Kidney (tissue), 14 donors: ENCODE data around the gene RAB36. TPM values are rescaled to one million over a fixed set of nuclear protein-coding genes. Genes with fewer than 3 reads are reported as not detected.

Source experiments
- DNase-seq, 5 donors: peaks; one replicate each; pipeline ENCODE4 v3.0.0-alpha.2; 2013 to 2020
- FAIRE-seq: peaks from 2 replicates; lab custom pipeline; 2012; peaks lifted over from hg19 to GRCh38; lab: Jason Lieb, UNC
- H3K27ac ChIP-seq, 2 donors: one replicate each; pipeline ENCODE4 v1.7.0; 2013; ENCODE audit warnings: low read depth in 2 of 2, low read length in 2 of 2, inconsistent platforms in 1 of 2
- H3K27me3 ChIP-seq: one replicate; pipeline ENCODE4 v1.7.1; 2013; ENCODE audit warnings: low read length, inconsistent platforms; ENCODE audit not compliant: control insufficient read depth, insufficient read depth
- H3K36me3 ChIP-seq, 3 donors: one replicate each; pipeline versions ENCODE4 v1.7.0 to v1.7.1; 2013; ENCODE audit warnings: low read length in 3 of 3, control low read depth in 1 of 3, inconsistent platforms in 1 of 3; ENCODE audit not compliant: insufficient read depth in 3 of 3, control insufficient read depth in 2 of 3
- H3K4me1 ChIP-seq, 3 donors: one replicate each; pipeline versions ENCODE4 v1.7.0 to v1.7.1; 2013; ENCODE audit warnings: low read length in 3 of 3, inconsistent platforms in 1 of 3, low read depth in 1 of 3; ENCODE audit not compliant: control insufficient read depth in 2 of 3, insufficient read depth in 2 of 3
- H3K4me3 ChIP-seq, 3 donors: one replicate each; pipeline versions ENCODE4 v1.7.0 to v1.8.1; 2013; ENCODE audit warnings: low read length in 3 of 3, control low read depth in 1 of 3, inconsistent platforms in 1 of 3
- H3K9ac ChIP-seq, 3 donors: one replicate each; pipeline versions ENCODE4 v1.7.0 to v1.7.1; 2013; ENCODE audit warnings: low read length in 3 of 3, control low read depth in 1 of 3, inconsistent platforms in 1 of 3
- H3K9me3 ChIP-seq, 3 donors: one replicate each; pipeline versions ENCODE4 v1.7.0 to v1.7.1; 2013; ENCODE audit warnings: low read length in 3 of 3, control low read depth in 1 of 3, inconsistent platforms in 1 of 3; ENCODE audit not compliant: control insufficient read depth in 2 of 3, insufficient read depth in 1 of 3
- intact Hi-C: fragments of 100-400 bp; cut with DNase I; formaldehyde crosslinking; loops from one replicate; pipeline ENCODE4 v1.11.1; 2022
- polyA plus RNA-seq: library from polyadenylated mRNA; stranded (reverse); fragments of 350-450 nt; fragmentation: Illumina TruSeq; extraction: RNeasy Lipid Tissue Mini Kit (QIAGEN cat#74804); gene quantifications from one replicate; pipeline ENCODE4 v1.2.3, GENCODE V29; 2014; ENCODE audit warnings: low read depth, low replicate concordance; ENCODE audit not compliant: insufficient read depth
- total RNA-seq: library from RNA; stranded (reverse); fragmentation: NEBNext Ultra II Directional; extraction: Animal tissue kit (Norgen Biotek cat#: 25700); gene quantifications from one replicate; pipeline ENCODE4 v1.2.1, GENCODE V29; 2021
- TF ChIP-seq, protein P1 (sequence below): IDR thresholded peaks from 3 replicates; pipeline ENCODE4 v1.5.1; 2012; ENCODE audit warnings: mild to moderate bottlenecking, moderate library complexity, borderline replicate concordance; ENCODE audit not compliant: insufficient read depth; ENCODE audit errors: extremely low read depth
- donor health status: control.
- donor health status: control.
- donor health status: control.
- donor health status: control.
- donor health status: control.
- donor health status: DM: yes; HTN: yes; CAD: no.
- donor health status: Normal renal cell carcinoma (clear cell type).

Gene RAB36
- total and polyA plus RNA-seq, 2 donors from 2014 or later: 9.7 to 30.5 TPM

DNA sequence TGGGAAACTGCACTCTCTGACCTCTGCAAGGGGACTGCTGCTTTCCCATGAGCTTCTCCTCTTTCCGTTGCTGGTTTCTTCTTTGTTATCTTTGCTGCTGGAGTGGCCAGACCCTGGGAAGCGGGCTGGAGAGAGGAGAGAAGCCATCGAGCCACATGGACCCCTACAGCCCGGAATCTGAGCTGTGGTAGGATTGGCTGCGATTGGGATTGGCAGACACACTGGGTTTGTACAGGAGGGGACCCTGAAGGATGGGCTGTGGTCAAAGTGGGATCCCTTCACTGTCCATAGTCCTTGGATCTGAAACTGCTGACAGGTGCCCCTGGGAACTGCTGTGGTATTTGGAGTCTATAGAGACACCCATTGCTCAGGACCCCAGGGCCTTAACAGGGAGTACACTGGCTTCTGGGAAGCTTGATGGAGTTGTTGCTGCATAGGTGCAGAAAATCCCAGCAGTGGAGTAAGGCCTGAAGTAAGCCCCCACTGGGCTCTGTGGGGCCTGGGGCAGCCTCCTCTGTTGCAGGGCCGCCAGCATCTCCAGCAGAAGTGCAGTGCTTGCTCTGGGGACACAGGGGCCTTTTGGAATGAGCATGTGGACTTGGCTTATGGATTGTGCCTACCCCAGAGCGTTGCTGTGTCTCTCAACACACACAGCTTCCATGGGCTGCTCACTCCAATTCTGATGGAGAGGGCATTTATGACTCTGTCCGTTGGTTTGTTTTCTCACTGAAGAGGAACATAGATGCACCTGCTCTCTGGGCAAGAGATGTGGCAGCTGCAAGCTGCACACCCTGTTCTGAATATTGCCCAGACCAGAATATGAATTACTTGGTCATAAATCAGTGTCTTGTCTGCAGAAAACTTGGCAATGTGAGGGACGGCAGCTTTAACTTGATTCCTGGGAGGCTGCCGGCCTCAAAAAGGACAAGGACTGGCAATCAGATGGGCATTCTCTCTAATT is 67.1 kb downstream of the RAB36 start:
- Histone ChIP-seq H3K4me1 (peaks cover 0 to 31% (median 19%) of the 10 kb centered on the region in 3 donors), H3K36me3 (no peaks in the 10 kb centered on the region), H3K27me3 (no peaks in the 10 kb centered on the region), H3K9ac (no peak overlapping the region), H3K4me3 (no peak overlapping the region), H3K9me3 (no peaks in the 10 kb centered on the region), H3K27ac (no peak overlapping the region)
- TF ChIP-seq, protein P1, sequence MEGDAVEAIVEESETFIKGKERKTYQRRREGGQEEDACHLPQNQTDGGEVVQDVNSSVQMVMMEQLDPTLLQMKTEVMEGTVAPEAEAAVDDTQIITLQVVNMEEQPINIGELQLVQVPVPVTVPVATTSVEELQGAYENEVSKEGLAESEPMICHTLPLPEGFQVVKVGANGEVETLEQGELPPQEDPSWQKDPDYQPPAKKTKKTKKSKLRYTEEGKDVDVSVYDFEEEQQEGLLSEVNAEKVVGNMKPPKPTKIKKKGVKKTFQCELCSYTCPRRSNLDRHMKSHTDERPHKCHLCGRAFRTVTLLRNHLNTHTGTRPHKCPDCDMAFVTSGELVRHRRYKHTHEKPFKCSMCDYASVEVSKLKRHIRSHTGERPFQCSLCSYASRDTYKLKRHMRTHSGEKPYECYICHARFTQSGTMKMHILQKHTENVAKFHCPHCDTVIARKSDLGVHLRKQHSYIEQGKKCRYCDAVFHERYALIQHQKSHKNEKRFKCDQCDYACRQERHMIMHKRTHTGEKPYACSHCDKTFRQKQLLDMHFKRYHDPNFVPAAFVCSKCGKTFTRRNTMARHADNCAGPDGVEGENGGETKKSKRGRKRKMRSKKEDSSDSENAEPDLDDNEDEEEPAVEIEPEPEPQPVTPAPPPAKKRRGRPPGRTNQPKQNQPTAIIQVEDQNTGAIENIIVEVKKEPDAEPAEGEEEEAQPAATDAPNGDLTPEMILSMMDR: no peak
- FAIRE-seq (no peak), DNase-seq (peak in 1 of 5 donors; percentile 28)
- intact Hi-C loops: no loop called here

DNA sequence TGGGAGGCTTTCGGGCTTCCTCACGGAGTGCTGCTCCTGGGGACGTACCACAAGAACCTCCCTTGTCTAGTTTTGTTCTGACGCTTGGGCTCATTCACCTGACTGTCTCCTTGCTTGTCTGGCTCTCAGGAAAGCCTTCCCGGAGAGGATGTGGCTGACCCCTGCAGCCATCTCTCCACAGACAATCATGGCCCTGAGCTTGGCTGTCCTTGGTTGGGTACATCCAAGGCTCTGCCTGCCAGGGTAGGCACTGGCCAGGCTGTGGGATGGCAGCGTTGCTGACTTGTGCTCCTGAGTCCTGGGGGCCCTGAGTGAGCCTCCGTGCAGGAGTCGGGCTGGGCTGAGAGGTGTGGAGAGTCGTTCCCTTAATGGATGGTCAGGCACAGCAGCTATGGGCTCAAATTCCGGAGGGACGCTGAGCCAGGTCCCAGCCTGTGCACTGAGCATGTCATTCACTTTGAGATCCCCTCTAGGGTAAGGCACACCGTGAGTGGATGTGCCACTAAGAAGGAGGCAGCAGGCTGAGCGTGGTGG is 67.8 kb downstream of the RAB36 start:
- intact Hi-C loops: no loop called here
- H3K36me3 ChIP-seq: no peaks in the 10 kb centered on the region
- no peaks in the 10 kb centered on the region for H3K9me3 ChIP-seq
- no peak overlapping the region for H3K27ac ChIP-seq
- no peak overlapping the region for H3K4me3 ChIP-seq
- peaks cover 0 to 36% (median 25%) of the 10 kb centered on the region in 3 donors for H3K4me1 ChIP-seq
- no peaks in the 10 kb centered on the region for H3K27me3 ChIP-seq
- FAIRE-seq: no peak
- H3K9ac ChIP-seq: no peak overlapping the region
- TF ChIP-seq, protein P1: no peak
- peak in 1 of 5 donors; percentile 45 for DNase-seq

DNA sequence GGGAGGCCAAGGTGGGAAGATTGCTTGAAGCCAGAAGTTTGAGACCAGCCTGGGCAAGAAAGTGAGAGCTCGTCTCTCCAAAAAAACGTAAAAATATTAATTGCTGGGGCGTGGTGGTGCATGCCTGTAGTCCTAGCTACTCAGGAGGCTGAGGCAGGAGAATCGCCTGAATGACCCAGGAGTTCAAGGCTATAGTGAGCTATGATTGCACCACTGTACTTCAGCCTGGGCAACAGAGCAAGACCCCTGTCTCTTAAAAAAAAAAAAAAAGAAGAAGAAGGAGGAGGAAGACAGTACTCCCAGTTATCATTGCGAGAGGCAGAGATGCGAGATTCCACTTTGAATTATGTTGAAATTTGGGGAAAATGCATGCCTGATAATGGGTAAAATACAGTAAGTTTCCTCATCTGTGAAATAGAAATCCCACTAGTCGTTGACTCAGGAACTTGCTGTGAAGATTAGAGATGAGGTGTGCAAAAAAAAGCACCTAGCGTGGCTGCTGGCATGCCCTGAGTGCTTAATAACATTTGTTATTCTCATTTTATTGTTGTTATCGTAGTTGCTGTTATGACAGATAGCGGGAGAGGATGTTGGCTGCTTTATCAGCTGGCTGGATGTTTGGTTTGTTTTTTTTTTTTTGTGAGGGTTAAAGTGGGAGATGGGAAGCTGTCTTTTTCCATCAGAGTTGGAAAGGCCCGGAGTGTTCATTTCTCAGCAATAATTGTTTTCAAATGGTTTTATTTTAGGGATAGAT is 68.5 kb downstream of the RAB36 start:
- H3K4me3 ChIP-seq: no peak overlapping the region
- intact Hi-C loops: no loop called here
- H3K9me3 ChIP-seq: no peaks in the 10 kb centered on the region
- H3K9ac ChIP-seq: no peak overlapping the region
- FAIRE-seq (no peak), DNase-seq (no peak)
- peaks cover 0 to 41% (median 31%) of the 10 kb centered on the region in 3 donors for H3K4me1 ChIP-seq
- no peaks in the 10 kb centered on the region for H3K27me3 ChIP-seq
- H3K36me3 ChIP-seq: no peaks in the 10 kb centered on the region
- H3K27ac ChIP-seq: no peak overlapping the region
- TF ChIP-seq, protein P1: no peak

Other genes with a start within 250 kb of the RAB36 start
- gene GNAZ, start 75.0 kb upstream of the RAB36 start, total RNA-seq: 5.7 TPM
- 3.7 TPM for gene GNAZ, start 75.0 kb upstream of the RAB36 start, polyA plus RNA-seq
- gene RSPH14, start 3.5 kb upstream of the RAB36 start, total RNA-seq: 5.2 TPM
- gene RSPH14, start 3.5 kb upstream of the RAB36 start, polyA plus RNA-seq: 11.9 TPM
- 97.7 TPM for gene BCR, start 35.0 kb downstream of the RAB36 start, total RNA-seq
- 45.0 TPM for gene BCR, start 35.0 kb downstream of the RAB36 start, polyA plus RNA-seq